Fibroblast of lung (primary cell): Measurements from ENCODE around the gene SNX3. TPM values are rescaled to one million over a fixed set of nuclear protein-coding genes. Genes with fewer than 3 reads are reported as not detected.
A peak's percentile ranks its signal among the peaks of the same experiment; 100 is the strongest.

Experiments used
- DNase-seq, 2 donors: peaks; one replicate each; pipeline versions ENCODE4 v3.0.0 to v3.0.0-alpha.2; 2010; ENCODE audit warnings: low read depth in 2 of 2
- H2AFZ ChIP-seq: 2 replicates; pipeline ENCODE4 v1.5.1; 2012; ENCODE audit warnings: low read length, control low read depth, inconsistent platforms
- H3K27ac ChIP-seq: 2 replicates; pipeline ENCODE4 v1.5.1; 2011; ENCODE audit warnings: low read length, control low read depth; ENCODE audit not compliant: insufficient read depth
- H3K27me3 ChIP-seq: 2 replicates; pipeline ENCODE4 v1.5.1; 2011; ENCODE audit warnings: mild to moderate bottlenecking, low read length; ENCODE audit not compliant: control insufficient read depth, insufficient read depth
- H3K36me3 ChIP-seq: 2 replicates; pipeline ENCODE4 v1.5.1; 2011; ENCODE audit warnings: low read length; ENCODE audit not compliant: control insufficient read depth, insufficient read depth
- H3K4me1 ChIP-seq: 2 replicates; pipeline ENCODE4 v1.5.1; 2011; ENCODE audit warnings: low read length; ENCODE audit not compliant: control insufficient read depth, insufficient read depth; ENCODE audit errors: extremely low read depth
- H3K4me2 ChIP-seq: 2 replicates; pipeline ENCODE4 v1.5.1; 2011; ENCODE audit warnings: low read length, control low read depth; ENCODE audit not compliant: insufficient read depth; ENCODE audit errors: extremely low read depth
- H3K4me3 ChIP-seq, 4 experiments: fragments of 200-600 bp in 1 of 4; sonication (generic) in 1 of 4; replicated peaks in 1 of 4; 2 replicates each; pipeline ENCODE4 v1.5.1; 2011 to 2016; ENCODE audit warnings: low read length in 4 of 4, low read depth in 3 of 4, mild to moderate bottlenecking in 3 of 4, control low read depth in 2 of 4, inconsistent platforms in 1 of 4, mixed read lengths in 1 of 4; ENCODE audit not compliant: insufficient read depth in 1 of 4; ENCODE audit errors: control extremely low read depth in 1 of 4
- H3K79me2 ChIP-seq: 2 replicates; pipeline ENCODE4 v1.5.1; 2012; ENCODE audit warnings: mild to moderate bottlenecking, low read length, inconsistent platforms; ENCODE audit not compliant: control insufficient read depth, insufficient read depth
- H3K9ac ChIP-seq: 2 replicates; pipeline ENCODE4 v1.5.1; 2011; ENCODE audit warnings: mild to moderate bottlenecking, low read length, control low read depth; ENCODE audit not compliant: insufficient read depth
- H3K9me3 ChIP-seq: 2 replicates; pipeline ENCODE4 v1.5.1; 2012; ENCODE audit warnings: low read depth, low read length; ENCODE audit not compliant: control insufficient read depth, insufficient read depth
- H4K20me1 ChIP-seq: 2 replicates; pipeline ENCODE4 v1.5.1; 2011; ENCODE audit warnings: low read length; ENCODE audit not compliant: control insufficient read depth, insufficient read depth; ENCODE audit errors: extremely low read depth
- CTCF ChIP-seq, 2 donors: IDR thresholded peaks in 1 of 2; conservative IDR thresholded peaks in 1 of 2; 1 replicate in 1 of 2; 2 replicates in 1 of 2; pipeline ENCODE4 v1.5.1; 2011 to 2012; ENCODE audit warnings: low read length in 2 of 2, control low read depth in 1 of 2, inconsistent platforms in 1 of 2, low read depth in 1 of 2, mild to moderate bottlenecking in 1 of 2
- EZH2 ChIP-seq: IDR thresholded peaks from 2 replicates; pipeline ENCODE4 v1.5.1; 2012; ENCODE audit warnings: low read length, control low read depth, mild to moderate bottlenecking; ENCODE audit errors: missing control alignments
- polyA plus RNA-seq, 2 donors: library from polyadenylated mRNA; depleted of rRNA in 1 of 2; stranded (reverse) in 1 of 2; unstranded in 1 of 2; fragments of >200 nt; gene quantifications; 2 replicates each; pipeline ENCODE4 v1.2.1, GENCODE V29; 2011 to 2012; ENCODE audit warnings: missing spikeins in 1 of 2
- total RNA-seq: library from RNA; depleted of rRNA; stranded (reverse); fragments of >200 nt; gene quantifications from 2 replicates; pipeline ENCODE4 v1.2.1, GENCODE V29; 2014

Gene SNX3
- total and polyA plus RNA-seq, 2 donors (not counting 1 experiment from before 2014, with no cell fraction given): 209 to 428 TPM

DNA sequence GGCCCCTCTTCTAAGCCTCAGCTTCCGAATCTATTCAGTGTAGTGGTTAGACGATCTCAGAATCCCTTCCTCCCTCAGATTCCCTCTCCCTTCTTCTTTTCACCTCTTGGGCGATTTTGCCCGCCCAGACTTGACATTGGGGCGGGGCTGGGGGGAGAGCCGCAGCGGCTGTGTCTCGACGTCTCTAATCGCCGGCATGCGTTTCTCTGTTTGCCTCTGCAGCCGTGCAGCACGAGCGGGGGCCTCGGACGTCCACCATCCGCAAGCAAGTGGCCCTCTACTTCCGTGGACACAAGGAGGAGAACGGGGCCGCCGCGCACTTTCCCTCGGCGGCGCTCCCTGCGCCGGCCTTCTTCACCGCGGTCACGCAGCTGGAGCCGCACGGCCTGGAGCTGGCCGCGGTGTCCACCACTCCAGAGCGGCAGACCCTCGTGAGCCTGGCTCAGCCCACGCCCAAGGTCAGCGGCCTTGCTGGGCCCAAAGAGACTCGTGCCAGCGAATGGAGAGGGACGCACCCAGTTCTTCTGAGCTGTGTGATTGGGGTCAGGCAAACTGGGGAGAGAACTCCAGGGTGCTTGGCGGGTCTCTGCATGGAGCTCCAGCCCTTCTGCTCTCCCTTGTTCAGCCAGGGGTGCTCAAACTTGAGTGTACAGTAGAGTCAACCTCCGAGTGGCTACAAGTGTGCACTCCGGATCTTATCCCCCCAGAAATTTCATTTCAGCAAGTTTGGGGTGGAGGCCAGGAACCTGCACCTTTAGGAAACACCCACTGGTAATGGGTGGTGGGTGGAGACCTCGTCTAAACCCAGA is 84.4 kb downstream of the SNX3 start:
- DNase-seq: no peak
- no peak overlapping the region for H3K4me2 ChIP-seq
- no peak overlapping the region for H3K9ac ChIP-seq
- no peaks in the 10 kb centered on the region for H3K79me2 ChIP-seq
- TF ChIP-seq CTCF (conservative IDR thresholded peaks at IDR 0.05 in 1 of 2, IDR thresholded peaks at IDR 0.05 in 1 of 2; ENCODE audit: low read depth in 1 of 2, low read length in 2 of 2) (no peak), EZH2 (no peak)
- no peaks in the 10 kb centered on the region for H3K4me1 ChIP-seq
- no peak overlapping the region for H2AFZ ChIP-seq
- H3K4me3 ChIP-seq: no peak overlapping the region
- H4K20me1 ChIP-seq: no peaks in the 10 kb centered on the region
- no peaks in the 10 kb centered on the region for H3K9me3 ChIP-seq
- H3K27ac ChIP-seq: no peak overlapping the region
- H3K36me3 ChIP-seq: no peaks in the 10 kb centered on the region
- H3K27me3 ChIP-seq: peaks cover 63% of the 10 kb centered on the region

DNA sequence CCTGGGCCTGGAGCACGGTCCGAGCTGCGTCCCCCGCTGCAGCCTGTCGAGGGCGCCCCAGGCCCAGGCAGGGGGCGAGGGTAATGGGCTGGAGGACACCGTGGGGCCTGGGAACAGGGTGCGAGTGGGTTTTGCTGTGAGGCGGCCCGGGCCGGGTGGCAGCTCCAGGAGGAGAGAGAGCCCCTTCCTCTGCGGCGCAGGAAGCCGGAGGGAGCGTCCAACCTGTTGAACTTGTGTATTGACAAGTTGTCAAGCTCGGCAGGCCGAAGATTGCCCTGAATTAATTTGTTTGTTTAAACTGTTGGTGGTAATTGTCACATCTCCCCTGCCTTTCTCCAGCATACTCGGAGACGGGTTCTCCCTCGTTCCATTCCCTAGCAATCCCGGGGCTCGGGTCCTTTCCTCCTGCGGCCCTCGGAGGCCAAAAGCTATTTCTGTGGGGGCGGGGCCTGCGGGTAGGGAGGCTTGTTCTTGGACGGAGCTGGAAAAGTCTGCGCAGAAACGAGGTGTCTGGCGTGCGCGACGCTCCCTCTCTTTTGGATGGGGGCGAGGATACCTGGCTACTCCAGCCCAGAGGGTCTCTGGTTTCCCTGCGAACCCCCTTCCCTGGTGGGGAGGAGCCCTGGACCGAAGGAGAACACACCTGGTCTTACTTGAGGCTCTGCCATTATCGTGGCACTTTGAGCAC is 85.1 kb downstream of the SNX3 start:
- H2AFZ ChIP-seq: no peak overlapping the region
- H3K9me3 ChIP-seq: no peaks in the 10 kb centered on the region
- H4K20me1 ChIP-seq: no peaks in the 10 kb centered on the region
- no peak overlapping the region for H3K4me2 ChIP-seq
- H3K4me1 ChIP-seq: no peaks in the 10 kb centered on the region
- H3K9ac ChIP-seq: no peak overlapping the region
- H3K36me3 ChIP-seq: no peaks in the 10 kb centered on the region
- no peaks in the 10 kb centered on the region for H3K79me2 ChIP-seq
- H3K27me3 ChIP-seq: peaks cover 71% of the 10 kb centered on the region
- TF ChIP-seq CTCF (conservative IDR thresholded peaks at IDR 0.05 in 1 of 2, IDR thresholded peaks at IDR 0.05 in 1 of 2; ENCODE audit: low read depth in 1 of 2, low read length in 2 of 2): no peak
- TF ChIP-seq EZH2: peak; percentile 37
- H3K4me3 ChIP-seq: no peak overlapping the region
- no peak for DNase-seq
- no peak overlapping the region for H3K27ac ChIP-seq

DNA sequence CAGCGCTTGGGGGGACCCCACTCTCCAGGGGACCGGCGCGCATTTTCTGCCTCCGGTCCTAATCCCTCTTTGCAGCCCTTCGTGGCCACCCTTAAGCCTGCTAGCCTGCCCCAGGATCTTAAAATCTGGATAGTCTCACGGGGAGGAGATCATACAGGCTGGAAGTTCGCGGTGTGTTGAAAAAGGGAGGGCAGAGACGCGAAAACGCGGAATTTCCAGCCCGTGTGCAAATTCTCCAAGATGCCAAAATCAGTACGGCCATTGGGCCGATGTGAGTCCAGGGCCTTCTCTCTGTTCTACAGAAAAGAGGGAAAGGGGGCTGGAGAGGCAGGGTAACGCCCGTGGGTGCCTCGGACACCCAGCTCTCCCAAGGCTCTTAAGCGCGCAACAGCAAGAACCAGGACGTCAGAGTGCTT is 85.7 kb downstream of the SNX3 start:
- Histone ChIP-seq H4K20me1 (no peaks in the 10 kb centered on the region), H3K4me2 (no peak overlapping the region), H3K36me3 (no peaks in the 10 kb centered on the region), H3K27ac (no peak overlapping the region), H2AFZ (no peak overlapping the region), H3K27me3 (peaks cover 76% of the 10 kb centered on the region), H3K9ac (no peak overlapping the region), H3K79me2 (no peaks in the 10 kb centered on the region), H3K4me3 (no peak overlapping the region), H3K4me1 (no peaks in the 10 kb centered on the region), H3K9me3 (no peaks in the 10 kb centered on the region)
- TF ChIP-seq CTCF (conservative IDR thresholded peaks at IDR 0.05 in 1 of 2, IDR thresholded peaks at IDR 0.05 in 1 of 2; ENCODE audit: low read depth in 1 of 2, low read length in 2 of 2) (no peak), EZH2 (peak; percentile 15)
- DNase-seq: no peak
